ENCODE results near the gene INTS13.
"Not testable (repeated sequence)": the region's sequence is repeated elsewhere in the genome, so short reads cannot be mapped to it uniquely, and the experiment has no call there.

INTS13 gene

GRCh38 chr12:26868447-26869103, 69.2 kb downstream of the INTS13 start:
- DNase-seq: peak; percentile 46

- peak; percentile 89 for DNase-seq
These were observed 70.7 kb downstream of the INTS13 start for GRCh38 chr12:26867080-26867479.

DNA sequence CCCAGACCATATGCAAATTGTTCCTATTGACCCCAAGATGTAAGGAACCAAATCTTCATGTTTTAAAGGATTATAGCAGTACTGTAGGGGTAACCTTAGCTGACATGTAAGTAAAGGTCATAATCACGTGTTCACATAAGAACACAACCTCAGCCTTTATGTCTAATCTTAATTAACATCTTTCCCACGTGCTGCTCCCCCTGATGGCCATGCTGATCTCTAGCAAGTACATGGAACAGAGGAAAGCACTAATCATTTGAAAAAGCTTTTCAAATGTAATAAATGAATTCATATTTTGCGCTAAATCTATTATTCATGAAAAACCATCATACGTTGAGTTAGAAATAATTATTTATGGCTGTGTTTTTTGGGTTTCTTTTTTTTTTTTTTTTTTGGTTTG, 74.3 kb downstream of the INTS13 start:
- DNase-seq: peak; percentile 46

GRCh38 chr12:26862787-26863186, 75.0 kb downstream of the INTS13 start:
- not testable (repeated sequence) for DNase-seq

DNA sequence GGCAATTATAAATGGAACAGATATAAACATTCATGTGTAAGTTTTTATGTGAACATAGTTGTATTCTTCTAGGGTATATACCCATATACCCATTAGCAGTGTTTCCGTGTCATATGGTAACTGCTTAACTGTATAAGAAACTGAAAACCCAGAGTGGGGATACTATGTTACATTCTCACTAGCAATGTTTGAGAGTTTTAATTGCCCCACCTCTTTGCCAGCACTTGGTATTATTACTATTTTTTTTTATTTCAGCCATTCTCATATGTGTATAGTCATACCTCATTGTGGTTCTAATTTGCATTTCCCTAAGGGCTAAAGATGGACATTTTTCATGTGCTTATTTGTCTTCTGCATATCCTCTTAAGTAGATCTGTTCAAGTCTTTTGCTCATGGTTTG, 76.1 kb downstream of the INTS13 start:
- no peak for DNase-seq

DNA sequence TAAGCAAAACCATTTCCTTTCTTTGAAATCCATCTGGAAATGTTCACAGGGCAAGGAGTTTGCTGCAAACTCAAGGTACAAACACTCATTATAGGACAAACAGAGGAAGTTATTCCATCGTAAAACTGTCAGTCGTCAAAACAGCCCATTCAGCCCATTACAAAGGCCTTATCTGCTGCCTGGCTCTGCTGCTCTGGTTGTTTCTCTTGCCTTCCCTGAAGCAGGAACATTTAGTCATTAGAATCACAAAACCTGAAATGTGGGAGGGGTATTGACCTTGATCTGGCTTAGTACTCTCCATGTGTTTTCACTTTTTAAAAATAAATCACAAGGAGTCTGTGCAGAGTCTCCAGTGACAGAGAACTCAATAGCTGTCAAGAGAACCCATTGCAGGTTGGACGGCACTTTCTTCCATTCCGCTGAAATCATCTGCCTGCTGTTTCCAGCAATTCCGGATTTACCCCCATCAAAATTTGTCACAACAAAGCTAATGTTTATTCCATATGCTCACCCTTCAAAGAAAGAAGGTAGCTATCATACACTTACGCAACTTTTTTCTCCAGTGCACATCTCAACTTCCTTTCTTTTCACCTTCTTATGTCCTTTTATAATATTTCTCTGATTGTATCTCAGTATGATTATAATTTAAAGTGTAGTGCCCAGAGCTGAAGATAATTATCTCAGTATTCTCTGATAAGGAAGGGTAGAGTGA, 80.2 kb downstream of the INTS13 start:
- peak; percentile 42 for DNase-seq

DNA sequence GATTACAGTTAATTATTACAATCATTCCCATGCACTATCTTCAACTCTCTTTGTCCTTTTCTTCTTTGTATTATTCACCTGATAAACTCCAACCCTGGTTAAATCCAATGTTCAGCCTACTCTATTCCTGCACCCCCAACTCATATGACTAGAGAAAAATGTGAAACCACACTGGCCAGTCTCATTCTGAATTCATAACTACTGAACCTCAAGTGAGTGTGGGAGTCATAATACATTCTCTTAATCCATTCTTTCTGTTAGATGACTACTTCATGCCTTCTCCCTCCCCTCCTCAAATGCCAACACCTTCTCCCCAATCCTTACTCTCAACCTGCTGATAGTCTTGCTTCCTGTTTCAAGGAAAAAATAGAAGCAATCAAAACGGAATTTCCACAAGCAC, 82.4 kb downstream of the INTS13 start:
- DNase-seq: no peak

All from OCI-M1 (cell line).